ENCODE measurements around the gene PIP4K2C. TPM values are rescaled to one million over a fixed set of nuclear protein-coding genes. Genes with fewer than 3 reads are reported as not detected.
"Not testable (repeated sequence)": the region's sequence is repeated elsewhere in the genome, so short reads cannot be mapped to it uniquely, and the experiment has no call there.

The PIP4K2C gene
- total RNA-seq, 2 experiments from 2014 or later = 15.1 to 17.3 TPM

DNA sequence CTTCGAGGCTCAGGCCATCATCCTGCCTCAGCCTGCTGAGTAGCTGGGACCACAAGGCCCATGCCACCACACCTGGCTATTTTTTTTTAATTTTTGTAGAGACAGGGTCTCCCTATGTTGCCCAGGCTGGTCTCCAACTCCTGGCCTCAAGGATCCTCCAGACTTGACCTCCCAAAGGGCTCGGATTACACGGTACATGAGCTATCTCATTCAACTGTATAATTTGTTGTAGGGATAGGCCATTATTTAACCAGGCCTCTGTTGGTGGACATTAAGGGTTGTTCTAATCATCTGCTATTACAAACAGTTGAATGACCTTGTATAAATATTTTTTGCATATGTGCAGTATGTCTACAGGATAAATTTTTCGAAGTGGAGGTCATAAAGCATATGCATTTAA is 32.1 kb upstream of the PIP4K2C start:
- H3K27ac ChIP-seq (ENCODE audit: low read depth in 1 of 2, low read length in 2 of 2) = no peak overlapping the region
- no peak for DNase-seq
- ATAC-seq (ENCODE audit: poor library complexity) = no peak
- Mint-ChIP-seq H3K36me3 (ENCODE audit: low read depth) (no peaks in the 10 kb centered on the region), H3K27me3 (peaks cover 5% of the 10 kb centered on the region), H3K27ac (no peak overlapping the region), H3K4me3 (no peak overlapping the region), H3K4me1 (ENCODE audit: low read depth) (no peaks in the 10 kb centered on the region), H3K9me3 (no peaks in the 10 kb centered on the region)
- ChIA-PET POLR2A (no interaction called here), CTCF (no interaction called here)
- H3K4me3 ChIP-seq (ENCODE audit: low read length) = no peak overlapping the region
- intact Hi-C loops (cut with DNase I, micrococcal nuclease) = loop anchor here in 1 of 2 experiments (10.0 kb wide), 1 partner anchor 1014 kb away; no protein-coding TSS in a partner anchor
- TF ChIP-seq, protein P1, sequence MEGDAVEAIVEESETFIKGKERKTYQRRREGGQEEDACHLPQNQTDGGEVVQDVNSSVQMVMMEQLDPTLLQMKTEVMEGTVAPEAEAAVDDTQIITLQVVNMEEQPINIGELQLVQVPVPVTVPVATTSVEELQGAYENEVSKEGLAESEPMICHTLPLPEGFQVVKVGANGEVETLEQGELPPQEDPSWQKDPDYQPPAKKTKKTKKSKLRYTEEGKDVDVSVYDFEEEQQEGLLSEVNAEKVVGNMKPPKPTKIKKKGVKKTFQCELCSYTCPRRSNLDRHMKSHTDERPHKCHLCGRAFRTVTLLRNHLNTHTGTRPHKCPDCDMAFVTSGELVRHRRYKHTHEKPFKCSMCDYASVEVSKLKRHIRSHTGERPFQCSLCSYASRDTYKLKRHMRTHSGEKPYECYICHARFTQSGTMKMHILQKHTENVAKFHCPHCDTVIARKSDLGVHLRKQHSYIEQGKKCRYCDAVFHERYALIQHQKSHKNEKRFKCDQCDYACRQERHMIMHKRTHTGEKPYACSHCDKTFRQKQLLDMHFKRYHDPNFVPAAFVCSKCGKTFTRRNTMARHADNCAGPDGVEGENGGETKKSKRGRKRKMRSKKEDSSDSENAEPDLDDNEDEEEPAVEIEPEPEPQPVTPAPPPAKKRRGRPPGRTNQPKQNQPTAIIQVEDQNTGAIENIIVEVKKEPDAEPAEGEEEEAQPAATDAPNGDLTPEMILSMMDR (IDR thresholded peaks at IDR 0.05) = no peak
- H3K4me1 ChIP-seq (ENCODE audit: insufficient read depth, low read length) = no peaks in the 10 kb centered on the region
- H3K27me3 ChIP-seq (ENCODE audit: control insufficient read depth in 1 of 2, insufficient read depth in 2 of 2, low read length in 2 of 2) = no peaks in the 10 kb centered on the region
- no peaks in the 10 kb centered on the region for H3K9me3 ChIP-seq (ENCODE audit: control insufficient read depth in 1 of 2, insufficient read depth in 1 of 2, low read length in 2 of 2)
- no peaks in the 10 kb centered on the region for H3K36me3 ChIP-seq (ENCODE audit: insufficient read depth, low read length)

DNA sequence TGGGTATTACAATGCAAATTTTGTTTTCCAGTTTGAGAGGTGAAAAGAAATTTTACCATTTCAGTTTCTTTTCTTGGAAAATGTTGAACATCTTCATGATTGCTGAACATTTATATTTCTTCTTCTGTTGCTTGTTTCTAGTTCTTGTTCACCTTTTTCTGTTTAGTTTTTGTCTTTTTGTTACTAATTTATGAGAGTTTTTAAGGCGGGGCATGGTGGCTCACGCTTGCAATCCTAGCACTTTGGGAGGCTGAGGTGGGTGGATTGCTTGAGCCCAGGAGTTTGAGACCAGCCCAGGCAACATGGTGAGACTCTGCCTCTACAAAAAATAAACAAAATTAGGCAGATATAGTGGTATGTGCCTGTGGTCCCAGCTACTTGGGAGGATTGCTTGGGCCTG is 30.5 kb upstream of the PIP4K2C start:
- H3K36me3 Mint-ChIP-seq (ENCODE audit: low read depth) = no peaks in the 10 kb centered on the region
- ChIA-PET CTCF (no interaction called here), POLR2A (no interaction called here)
- TF ChIP-seq, protein P1 (IDR thresholded peaks at IDR 0.05) = no peak
- H3K9me3 ChIP-seq (ENCODE audit: control insufficient read depth in 1 of 2, insufficient read depth in 1 of 2, low read length in 2 of 2) = no peaks in the 10 kb centered on the region
- H3K4me1 Mint-ChIP-seq (ENCODE audit: low read depth) = no peaks in the 10 kb centered on the region
- DNase-seq (no peak), ATAC-seq (ENCODE audit: poor library complexity) (no peak)
- no peak overlapping the region for H3K27ac ChIP-seq (ENCODE audit: low read depth in 1 of 2, low read length in 2 of 2)
- H3K27me3 Mint-ChIP-seq = peaks cover 11% of the 10 kb centered on the region
- H3K27me3 ChIP-seq (ENCODE audit: control insufficient read depth in 1 of 2, insufficient read depth in 2 of 2, low read length in 2 of 2) = no peaks in the 10 kb centered on the region
- intact Hi-C loops (cut with DNase I, micrococcal nuclease) = no loop called here
- no peaks in the 10 kb centered on the region for H3K9me3 Mint-ChIP-seq
- no peak overlapping the region for H3K4me3 ChIP-seq (ENCODE audit: low read length)
- no peak overlapping the region for H3K4me3 Mint-ChIP-seq
- no peaks in the 10 kb centered on the region for H3K36me3 ChIP-seq (ENCODE audit: insufficient read depth, low read length)
- no peaks in the 10 kb centered on the region for H3K4me1 ChIP-seq (ENCODE audit: insufficient read depth, low read length)
- no peak overlapping the region for H3K27ac Mint-ChIP-seq

DNA sequence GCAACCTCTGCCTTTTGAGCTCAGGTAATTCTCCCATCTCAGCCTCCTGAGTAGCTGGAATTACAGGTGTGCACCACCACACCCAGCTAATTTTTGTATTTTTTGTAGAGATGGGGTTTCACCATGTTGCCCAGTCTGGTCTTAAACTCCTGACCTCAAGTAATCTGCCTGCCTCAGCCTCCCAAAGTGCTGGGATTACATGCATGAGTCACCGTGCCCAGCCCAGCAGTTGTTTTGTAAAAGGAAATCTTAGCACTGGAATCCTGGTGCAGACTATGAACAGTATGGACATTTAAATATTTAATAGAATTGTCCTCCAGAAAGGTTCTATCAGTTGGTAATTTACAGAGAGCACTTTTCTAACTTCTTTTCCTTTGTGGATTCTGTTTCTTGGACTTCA is 29.9 kb upstream of the PIP4K2C start:
- H3K9me3 Mint-ChIP-seq; H3K4me1 ChIP-seq (ENCODE audit: insufficient read depth, low read length); intact Hi-C loops (cut with DNase I, micrococcal nuclease); H3K36me3 Mint-ChIP-seq (ENCODE audit: low read depth); H3K4me3 Mint-ChIP-seq; H3K27ac ChIP-seq (ENCODE audit: low read depth in 1 of 2, low read length in 2 of 2); H3K27me3 ChIP-seq (ENCODE audit: control insufficient read depth in 1 of 2, insufficient read depth in 2 of 2, low read length in 2 of 2); ATAC-seq (ENCODE audit: poor library complexity); CTCF ChIA-PET; H3K9me3 ChIP-seq (ENCODE audit: control insufficient read depth in 1 of 2, insufficient read depth in 1 of 2, low read length in 2 of 2); DNase-seq; H3K36me3 ChIP-seq (ENCODE audit: insufficient read depth, low read length); H3K27ac Mint-ChIP-seq; H3K4me1 Mint-ChIP-seq (ENCODE audit: low read depth); H3K4me3 ChIP-seq (ENCODE audit: low read length); POLR2A ChIA-PET: not testable (repeated sequence)
- peaks cover 11% of the 10 kb centered on the region for H3K27me3 Mint-ChIP-seq

DNA sequence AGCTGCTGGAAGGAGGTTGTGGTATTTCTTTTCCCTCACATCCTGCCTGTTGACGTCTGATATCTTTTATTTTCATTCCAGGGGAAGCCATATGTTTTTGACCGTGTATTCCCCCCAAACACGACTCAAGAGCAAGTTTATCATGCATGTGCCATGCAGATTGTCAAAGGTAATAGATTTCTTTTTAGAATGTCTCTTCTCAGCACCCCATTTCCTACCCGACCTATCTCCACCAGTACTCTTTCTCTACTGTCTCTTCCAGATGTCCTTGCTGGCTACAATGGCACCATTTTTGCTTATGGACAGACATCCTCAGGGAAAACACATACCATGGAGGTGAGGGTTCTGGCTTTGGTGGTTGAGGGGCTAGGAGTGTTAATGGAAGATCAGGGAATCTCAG is 27.6 kb upstream of the PIP4K2C start:
- CTCF ChIA-PET = no interaction called here

More for the DNA sequence above, 27.6 kb upstream of the PIP4K2C start:
- Mint-ChIP-seq H3K9me3 (no peaks in the 10 kb centered on the region), H3K27ac (no peak overlapping the region), H3K36me3 (ENCODE audit: low read depth) (no peaks in the 10 kb centered on the region), H3K27me3 (peaks cover 11% of the 10 kb centered on the region), H3K4me3 (no peak overlapping the region), H3K4me1 (ENCODE audit: low read depth) (no peaks in the 10 kb centered on the region)
- H3K4me1 ChIP-seq (ENCODE audit: insufficient read depth, low read length) = no peaks in the 10 kb centered on the region
- intact Hi-C loops (cut with DNase I, micrococcal nuclease) = no loop called here
- no peaks in the 10 kb centered on the region for H3K9me3 ChIP-seq (ENCODE audit: control insufficient read depth in 1 of 2, insufficient read depth in 1 of 2, low read length in 2 of 2)
- TF ChIP-seq, protein P1 (IDR thresholded peaks at IDR 0.05) = no peak
- DNase-seq (no peak), ATAC-seq (ENCODE audit: poor library complexity) (no peak)
- POLR2A ChIA-PET = no interaction called here
- no peak overlapping the region for H3K27ac ChIP-seq (ENCODE audit: low read depth in 1 of 2, low read length in 2 of 2)
- H3K27me3 ChIP-seq (ENCODE audit: control insufficient read depth in 1 of 2, insufficient read depth in 2 of 2, low read length in 2 of 2) = no peaks in the 10 kb centered on the region
- H3K36me3 ChIP-seq (ENCODE audit: insufficient read depth, low read length) = no peaks in the 10 kb centered on the region
- no peak overlapping the region for H3K4me3 ChIP-seq (ENCODE audit: low read length)
